ENCODE data around the gene ALK.

The ALK gene

DNA sequence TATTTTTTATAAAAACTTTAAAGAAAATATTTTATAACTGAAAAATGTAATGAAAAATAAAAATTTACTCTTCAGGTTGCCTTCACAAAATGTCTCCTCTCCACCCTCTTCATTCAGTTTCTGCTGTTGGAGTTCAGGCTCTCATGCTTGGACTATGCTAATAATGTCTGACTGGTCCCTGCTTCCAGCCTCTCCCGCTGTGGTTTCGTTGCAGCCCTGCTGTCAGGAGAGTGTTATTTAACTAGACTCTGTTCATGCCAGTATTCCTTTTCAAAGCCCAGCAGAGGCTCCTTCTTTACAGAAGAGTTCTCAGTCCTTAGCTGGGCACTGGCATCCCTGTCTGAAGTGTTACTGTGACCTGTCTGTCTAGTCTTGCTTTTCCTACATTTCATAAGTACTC, 765.8 kb downstream of the ALK start:
- DNase-seq (ENCODE audit: low read depth) = no peak

- no peak for DNase-seq (ENCODE audit: low read depth)
Measured at GRCh38 chr2:29154610-29155009, 766.8 kb downstream of the ALK start.

GRCh38 chr2:29147963-29148362, 773.4 kb downstream of the ALK start:
- DNase-seq (ENCODE audit: low read depth) = no peak

GRCh38 chr2:29146197-29146596, 775.2 kb downstream of the ALK start:
- DNase-seq (ENCODE audit: low read depth) = no peak

GRCh38 chr2:29143657-29144056, 777.7 kb downstream of the ALK start:
- DNase-seq (ENCODE audit: low read depth) = no peak

All from fibroblast of the conjunctiva (primary cell).